Mesothelial cell of epicardium (in vitro differentiated cells): ENCODE results near the gene A3GALT2. TPM values are rescaled to one million over a fixed set of nuclear protein-coding genes. Genes with fewer than 3 reads are reported as not detected.

Experiments used
- DNase-seq, 2 experiments: peaks; one replicate each; pipeline ENCODE4 v3.0.0; 2021; ENCODE audit warnings: low spot score in 2 of 2; ENCODE audit not compliant: unreplicated experiment in 2 of 2
- H3K27ac Mint-ChIP-seq: 2 replicates; pipeline ENCODE4 v1.8.0; 2021; ENCODE audit warnings: mixed read lengths
- H3K27me3 Mint-ChIP-seq: 2 replicates; pipeline ENCODE4 v1.8.0; 2021; ENCODE audit warnings: low read depth, mixed read lengths
- H3K36me3 Mint-ChIP-seq: 2 replicates; pipeline ENCODE4 v1.8.0; 2021; ENCODE audit warnings: mixed read lengths
- H3K4me1 Mint-ChIP-seq: 2 replicates; pipeline ENCODE4 v1.8.0; 2021; ENCODE audit warnings: mixed read lengths
- H3K4me3 Mint-ChIP-seq: 2 replicates; pipeline ENCODE4 v1.8.0; 2021; ENCODE audit warnings: mild to moderate bottlenecking, moderate library complexity, mixed read lengths
- H3K9me3 Mint-ChIP-seq: 2 replicates; pipeline ENCODE4 v1.8.0; 2021; ENCODE audit warnings: mixed read lengths
- CTCF ChIP-seq: fragments of 200-600 bp; sonication (generic); IDR thresholded peaks from one replicate; pipeline ENCODE4 v1.5.0; 2021; ENCODE audit warnings: antibody characterized with exemption; ENCODE audit not compliant: unreplicated experiment
- total RNA-seq: library from RNA; stranded (reverse); gene quantifications from 3 replicates; pipeline ENCODE4 v1.2.1, GENCODE V29; 2021

The A3GALT2 gene
- total RNA-seq, 1 donor from 2014 or later, result 0.58 TPM

- no peaks in the 10 kb centered on the region for H3K27me3 Mint-ChIP-seq
These were observed 29.8 kb upstream of the A3GALT2 start for GRCh38 chr1:33350611-33351280.

GRCh38 chr1:33349778-33350610 is 29.1 kb upstream of the A3GALT2 start:
- Mint-ChIP-seq H3K36me3 (no peaks in the 10 kb centered on the region), H3K9me3 (no peaks in the 10 kb centered on the region), H3K27ac (peak overlapping the region; percentile 98), H3K4me3 (peak overlapping the region; percentile 86), H3K4me1 (peaks cover 74% of the 10 kb centered on the region), H3K27me3 (no peaks in the 10 kb centered on the region)
- no peak for TF ChIP-seq CTCF
- peak; percentile 74 to 82 for DNase-seq

More at GRCh38 chr1:33350611-33351280, 29.8 kb upstream of the A3GALT2 start:
- Mint-ChIP-seq H3K9me3 (no peaks in the 10 kb centered on the region), H3K4me1 (peaks cover 67% of the 10 kb centered on the region), H3K27ac (peak overlapping the region; percentile 98), H3K36me3 (peaks cover 6% of the 10 kb centered on the region), H3K4me3 (peak overlapping the region; percentile 86)
- no peak for DNase-seq
- no peak for TF ChIP-seq CTCF

- peaks cover 79% of the 10 kb centered on the region for H3K4me1 Mint-ChIP-seq
- peak overlapping the region; percentile 70 for H3K4me3 Mint-ChIP-seq
- DNase-seq, result no peak
- no peaks in the 10 kb centered on the region for H3K27me3 Mint-ChIP-seq
- peak overlapping the region; percentile 81 for H3K27ac Mint-ChIP-seq
- H3K36me3 Mint-ChIP-seq, result no peaks in the 10 kb centered on the region
- no peak for TF ChIP-seq CTCF
- H3K9me3 Mint-ChIP-seq, result no peaks in the 10 kb centered on the region
These were observed 28.3 kb upstream of the A3GALT2 start for GRCh38 chr1:33349081-33349759.

GRCh38 chr1:33348676-33349080 is 27.8 kb upstream of the A3GALT2 start:
- no peaks in the 10 kb centered on the region for H3K36me3 Mint-ChIP-seq
- peak overlapping the region; percentile 70 for H3K4me3 Mint-ChIP-seq
- no peaks in the 10 kb centered on the region for H3K27me3 Mint-ChIP-seq
- no peaks in the 10 kb centered on the region for H3K9me3 Mint-ChIP-seq
- H3K27ac Mint-ChIP-seq, result peak overlapping the region; percentile 81
- TF ChIP-seq CTCF, result no peak
- DNase-seq, result no peak
- peaks cover 79% of the 10 kb centered on the region for H3K4me1 Mint-ChIP-seq

- Mint-ChIP-seq H3K9me3 (no peaks in the 10 kb centered on the region), H3K27ac (peak overlapping the region; percentile 81), H3K36me3 (no peaks in the 10 kb centered on the region), H3K4me1 (peaks cover 77% of the 10 kb centered on the region), H3K27me3 (no peaks in the 10 kb centered on the region), H3K4me3 (peak overlapping the region; percentile 70)
- no peak for DNase-seq
- no peak for TF ChIP-seq CTCF
These were observed 27.3 kb upstream of the A3GALT2 start for GRCh38 chr1:33348194-33348593.
